Measurements from ENCODE around the gene AK8. TPM values are rescaled to one million over a fixed set of nuclear protein-coding genes. Genes with fewer than 3 reads are reported as not detected.

Gene AK8
- polyA plus RNA-seq, 1 of the 3 experiments (the other 2 are of a cell fraction): 0.77 TPM

- Histone ChIP-seq H3K9ac (no peak overlapping the region), H3K4me2 (no peak overlapping the region), H3K4me1 (ENCODE audit: control insufficient read depth in 1 of 2, insufficient read depth in 2 of 2, low read depth in 1 of 2, low read length in 1 of 2) (no peaks in the 10 kb centered on the region), H3K27ac (ENCODE audit: low read depth in 2 of 2, low read length in 1 of 2) (no peak overlapping the region), H4K20me1 (ENCODE audit: insufficient read depth) (no peaks in the 10 kb centered on the region), H3K27me3 (ENCODE audit: insufficient read depth) (no peaks in the 10 kb centered on the region), H3F3A (replicated peaks; ENCODE audit: insufficient read depth) (no peaks in the 10 kb centered on the region), H3K36me3 (replicated peaks in 1 of 2; ENCODE audit: control insufficient read depth in 1 of 2, insufficient read depth in 2 of 2, low read length in 1 of 2) (peaks cover 0 to 3% of the 10 kb centered on the region in 2 experiments), H3K9me3 (no peaks in the 10 kb centered on the region), H3K79me2 (ENCODE audit: insufficient read depth) (no peaks in the 10 kb centered on the region), H3K9me2 (no peaks in the 10 kb centered on the region), H2AFZ (ENCODE audit: low read depth) (no peak overlapping the region), H3K4me3 (ENCODE audit: low read depth in 2 of 2, low read length in 1 of 2) (no peak overlapping the region)
- ChIA-PET CTCF (interaction anchor here (1.2 kb wide), 1 partner anchor 14 kb away, joined by 7 read pairs; no protein-coding TSS in a partner anchor), POLR2A (no interaction called here)
- 88% methylated on average over 14 of the region's 18 CpGs for WGBS (ENCODE audit: low lambda C conversion rate)
- TF ChIP-seq FOSL2 (IDR thresholded peaks at IDR 0.05; ENCODE audit: borderline replicate concordance, low read depth): no peak
- no peak for TF ChIP-seq ELF1 (IDR thresholded peaks at IDR 0.05)
- TF ChIP-seq EP300 (IDR thresholded peaks at IDR 0.05; ENCODE audit: borderline replicate concordance in 1 of 2, low read depth in 1 of 2, low read length in 1 of 2): no peak
- TF ChIP-seq FOXM1 (IDR thresholded peaks at IDR 0.05; ENCODE audit: low read depth): no peak
- TF ChIP-seq TEAD4 (IDR thresholded peaks at IDR 0.05; ENCODE audit: borderline replicate concordance, insufficient read depth): no peak
- no peak for TF ChIP-seq CTCF (IDR thresholded peaks at IDR 0.05)
- no peak for TF ChIP-seq ZBTB33 (IDR thresholded peaks at IDR 0.05; ENCODE audit: borderline replicate concordance, low read depth)
- no peak for TF ChIP-seq JUND (IDR thresholded peaks at IDR 0.05)
- TF ChIP-seq REST (IDR thresholded peaks at IDR 0.05; ENCODE audit: low read depth, low read length): no peak
- no peak for TF ChIP-seq RAD21 (IDR thresholded peaks at IDR 0.05; ENCODE audit: low read length)
- DNase-seq: no peak
Measured at GRCh38 chr9:132887181-132888120, 9.4 kb upstream of the AK8 start.
